H1 (cell line): ENCODE data around the gene CDC42EP1. TPM values are rescaled to one million over a fixed set of nuclear protein-coding genes. Genes with fewer than 3 reads are reported as not detected.

Experiments
- CTCF ChIA-PET: fragments of 300-600 bp; sonication (Branson Sonifier 250); formaldehyde crosslinking; loops from one replicate; lab custom pipeline; 2021; ENCODE audit not compliant: partially characterized antibody; lab: Charles Lee
- POLR2A ChIA-PET: fragments of 300-600 bp; sonication (Branson Sonifier 250); formaldehyde crosslinking; loops from one replicate; lab custom pipeline; 2021; ENCODE audit warnings: inconsistent platforms; ENCODE audit not compliant: partially characterized antibody; lab: Charles Lee
- DNase-seq, 2 experiments: peaks; one replicate each; pipeline versions ENCODE4 v3.0.0 to v3.0.0-alpha.2; 2010 to 2022; ENCODE audit warnings: low spot score in 2 of 2, low read depth in 1 of 2, mixed read lengths in 1 of 2
- FAIRE-seq: peaks from 2 replicates; lab custom pipeline; 2011; peaks lifted over from hg19 to GRCh38; lab: Jason Lieb, UNC
- H2AFZ ChIP-seq: 2 replicates; pipeline ENCODE4 v1.8.1; 2012; ENCODE audit warnings: low read length, inconsistent platforms
- H2AK5ac ChIP-seq: 2 replicates; pipeline ENCODE4 v1.6.1; 2013; ENCODE audit warnings: low read depth, low read length
- H2BK120ac ChIP-seq: replicated peaks from 2 replicates; pipeline ENCODE3; 2013; ENCODE audit warnings: low read depth, low read length, inconsistent platforms
- H2BK12ac ChIP-seq: 2 replicates; pipeline ENCODE4 v1.6.1; 2013; ENCODE audit warnings: low read depth, low read length
- H2BK15ac ChIP-seq: 2 replicates; pipeline ENCODE4 v1.6.1; 2013; ENCODE audit warnings: low read length
- H2BK20ac ChIP-seq: 2 replicates; pipeline ENCODE4 v1.6.1; 2013; ENCODE audit warnings: low read length
- H2BK5ac ChIP-seq: 2 replicates; pipeline ENCODE4 v1.6.1; 2013; ENCODE audit warnings: low read depth, low read length
- H3K14ac ChIP-seq: 2 replicates; pipeline ENCODE4 v1.6.1; 2013; ENCODE audit warnings: inconsistent platforms; ENCODE audit not compliant: insufficient read length
- H3K18ac ChIP-seq: 2 replicates; pipeline ENCODE4 v1.6.1; 2013; ENCODE audit warnings: low read length; ENCODE audit errors: extremely low read depth
- H3K23ac ChIP-seq: 2 replicates; pipeline ENCODE4 v1.6.1; 2013; ENCODE audit warnings: inconsistent platforms; ENCODE audit not compliant: insufficient read length
- H3K23me2 ChIP-seq: 2 replicates; pipeline ENCODE4 v1.6.1; 2013; ENCODE audit warnings: low read depth, low read length
- H3K27ac ChIP-seq: 2 replicates; pipeline ENCODE4 v1.6.1; 2011; ENCODE audit warnings: low read depth, low read length, inconsistent platforms
- H3K27me3 ChIP-seq, 4 experiments: replicated peaks in 1 of 4; 1 replicate in 1 of 4; 2 replicates in 3 of 4; pipeline versions ENCODE4 v1.6.1 to v1.8.1; 2011 to 2013; ENCODE audit warnings: low read length in 3 of 4, mild to moderate bottlenecking in 3 of 4, inconsistent platforms in 2 of 4, mixed read lengths in 2 of 4, moderate library complexity in 1 of 4; ENCODE audit not compliant: control insufficient read depth in 3 of 4, insufficient read depth in 3 of 4; ENCODE audit errors: extremely low read depth in 1 of 4
- H3K36me3 ChIP-seq, 4 experiments: 2 replicates each; pipeline versions ENCODE4 v1.6.1 to v1.8.1; 2011 to 2013; ENCODE audit warnings: mild to moderate bottlenecking in 4 of 4, low read length in 3 of 4, moderate library complexity in 2 of 4, control low read depth in 1 of 4, inconsistent platforms in 1 of 4; ENCODE audit not compliant: insufficient read depth in 4 of 4, control insufficient read depth in 2 of 4
- H3K4ac ChIP-seq: replicated peaks from 2 replicates; pipeline ENCODE3; 2013; ENCODE audit warnings: low read length, low read depth, mixed read lengths, inconsistent platforms; ENCODE audit not compliant: insufficient read length
- H3K4me1 ChIP-seq, 4 experiments: replicated peaks in 1 of 4; 1 replicate in 1 of 4; 2 replicates in 3 of 4; pipeline versions ENCODE4 v1.6.1 to v1.8.1; 2011 to 2013; ENCODE audit warnings: low read length in 3 of 4, inconsistent platforms in 2 of 4, mixed read lengths in 1 of 4; ENCODE audit not compliant: insufficient read depth in 4 of 4, control insufficient read depth in 3 of 4
- H3K4me2 ChIP-seq, 2 experiments: 2 replicates each; pipeline versions ENCODE4 v1.6.1 to v1.8.1; 2011 to 2013; ENCODE audit warnings: low read depth in 2 of 2, low read length in 2 of 2, control low read depth in 1 of 2, inconsistent platforms in 1 of 2, mild to moderate bottlenecking in 1 of 2; ENCODE audit not compliant: insufficient read depth in 1 of 2
- H3K4me3 ChIP-seq, 4 experiments: fragments of 200-600, 300-600 bp in 1 of 4; sonication (generic), shearing (Covaris generic), sonication (Bioruptor Twin) in 1 of 4; 2 replicates each; pipeline versions ENCODE4 v1.5.1 to v1.8.1; 2011 to 2016; ENCODE audit warnings: low read length in 4 of 4, low read depth in 3 of 4, control low read depth in 2 of 4, inconsistent platforms in 2 of 4, mild to moderate bottlenecking in 2 of 4, mixed read lengths in 1 of 4, moderate library complexity in 1 of 4; ENCODE audit not compliant: insufficient read depth in 2 of 4; ENCODE audit errors: extremely low read depth in 1 of 4
- H3K56ac ChIP-seq: replicated peaks from 2 replicates; pipeline ENCODE3; 2013; ENCODE audit warnings: low read depth, mild to moderate bottlenecking, mixed read lengths, low read length, inconsistent platforms; ENCODE audit not compliant: insufficient read length
- H3K79me1 ChIP-seq: 2 replicates; pipeline ENCODE4 v1.6.1; 2013; ENCODE audit warnings: low read depth, low read length, control low read depth
- H3K79me2 ChIP-seq, 2 experiments: 2 replicates each; pipeline versions ENCODE4 v1.6.1 to v1.8.1; 2012 to 2013; ENCODE audit warnings: low read length in 2 of 2, mild to moderate bottlenecking in 2 of 2, inconsistent platforms in 1 of 2; ENCODE audit not compliant: insufficient read depth in 2 of 2, control insufficient read depth in 1 of 2
- H3K9ac ChIP-seq, 4 experiments: replicated peaks in 1 of 4; 1 replicate in 1 of 4; 2 replicates in 3 of 4; pipeline versions ENCODE4 v1.6.1 to v1.8.1; 2011 to 2013; ENCODE audit warnings: low read depth in 3 of 4, low read length in 3 of 4, control low read depth in 2 of 4, mild to moderate bottlenecking in 2 of 4, moderate library complexity in 2 of 4, inconsistent platforms in 1 of 4; ENCODE audit errors: extremely low read depth in 1 of 4
- H3K9me3 ChIP-seq, 2 experiments: 2 replicates each; pipeline versions ENCODE4 v1.6.1 to v1.8.1; 2012 to 2013; ENCODE audit warnings: mild to moderate bottlenecking in 2 of 2, moderate library complexity in 2 of 2, control low read depth in 1 of 2, inconsistent platforms in 1 of 2, low read depth in 1 of 2, low read length in 1 of 2, mixed read lengths in 1 of 2; ENCODE audit not compliant: insufficient read depth in 2 of 2
- H4K20me1 ChIP-seq, 2 experiments: replicated peaks in 1 of 2; 2 replicates each; pipeline versions ENCODE3 to v1.8.1; 2011 to 2013; ENCODE audit warnings: inconsistent platforms in 2 of 2, low read length in 2 of 2, mild to moderate bottlenecking in 1 of 2; ENCODE audit not compliant: insufficient read depth in 2 of 2, control insufficient read depth in 1 of 2
- H4K5ac ChIP-seq: 2 replicates; pipeline ENCODE4 v1.6.1; 2013; ENCODE audit warnings: low read length, low read depth, mixed read lengths, inconsistent platforms; ENCODE audit not compliant: insufficient read length
- H4K8ac ChIP-seq: 2 replicates; pipeline ENCODE4 v1.8.0; 2013; ENCODE audit warnings: mild to moderate bottlenecking, moderate library complexity, low read length, inconsistent platforms; ENCODE audit not compliant: insufficient read depth; ENCODE audit errors: extremely low read depth
- H4K91ac ChIP-seq: replicated peaks from 2 replicates; pipeline ENCODE3; 2013; ENCODE audit warnings: low read length, mixed read lengths, inconsistent platforms; ENCODE audit not compliant: insufficient read length
- BACH1 ChIP-seq: IDR thresholded peaks from 2 replicates; pipeline ENCODE4 v1.6.1; 2012; ENCODE audit warnings: low read length, improper control_type of control experiment
- CHD1 ChIP-seq: IDR thresholded peaks from 2 replicates; pipeline ENCODE4 v1.6.1; 2012; ENCODE audit warnings: low read depth, low read length, improper control_type of control experiment
- JUND ChIP-seq: IDR thresholded peaks from 2 replicates; pipeline ENCODE4 v1.6.1; 2011; ENCODE audit warnings: mild to moderate bottlenecking, improper control_type of control experiment, low read length
- NANOG ChIP-seq: IDR thresholded peaks from 2 replicates; pipeline ENCODE4 v1.6.1; 2011; ENCODE audit warnings: low read length, low read depth, mild to moderate bottlenecking, inconsistent platforms; ENCODE audit not compliant: insufficient read depth, poor library complexity, severe bottlenecking
- SUZ12 ChIP-seq: fragments of 200-600 bp; sonication (generic); IDR thresholded peaks from 2 replicates; pipeline ENCODE4 v1.6.1; 2012; ENCODE audit warnings: mild to moderate bottlenecking, inconsistent platforms, low read length, moderate library complexity, mixed read lengths
- TAF7 ChIP-seq: optimal IDR thresholded peaks from 2 replicates; pipeline ENCODE3; 2011; ENCODE audit warnings: low read depth, mild to moderate bottlenecking, inconsistent platforms, low read length, moderate library complexity, borderline replicate concordance
- WGBS, 2 experiments: shearing (Covaris generic) in 1 of 2; methylation state at CpG; one replicate each; pipeline versions ENCODE4 v1.1.6 to v1.1.7; 2013 to 2015; ENCODE audit warnings: low lambda C conversion rate in 2 of 2, mixed read lengths in 2 of 2, inconsistent platforms in 1 of 2, low coverage in 1 of 2, missing lambda C conversion rate in 1 of 2; ENCODE audit not compliant: insufficient replicate concordance in 2 of 2, insufficient coverage in 1 of 2, insufficient read length in 1 of 2; ENCODE audit errors: extremely low coverage in 1 of 2, missing lambda C conversion rate in 1 of 2; 5-methylcytosine and 5-hydroxymethylcytosine counted together
- polyA plus RNA-seq, 7 experiments: library from polyadenylated mRNA; depleted of rRNA in 3 of 7; stranded (reverse) in 5 of 7; unstranded in 2 of 7; fragments of >200 nt in 5 of 7; fragments of 200-250 nt in 2 of 7; gene quantifications; 1 replicate in 5 of 7; 2 replicates in 1 of 7; 4 replicates in 1 of 7; pipeline versions ENCODE4 v1.2.1 to v1.2.3, GENCODE V29; 2011 to 2013; ENCODE audit warnings: missing spikeins in 2 of 7, mixed read lengths in 2 of 7
- total RNA-seq: library from RNA; stranded (reverse); fragmentation: NEBNext Ultra II Directional; extraction: Animal tissue kit (Norgen Biotek cat#: 25700); gene quantifications from 2 replicates; pipeline ENCODE4 v1.2.1, GENCODE V29; 2021

Gene CDC42EP1
- total and polyA plus RNA-seq, 2 of the 8 experiments (the other 6 are each of a cell fraction or from before 2014, with no cell fraction given) = 8.3 to 11.2 TPM

GRCh38 chr22:37564111-37564711, 3.9 kb downstream of the CDC42EP1 start:
- Histone ChIP-seq H3K36me3 (no peaks in the 10 kb centered on the region), H2BK15ac (no peak overlapping the region), H4K20me1 (no peaks in the 10 kb centered on the region), H3K4ac (no peak overlapping the region), H2BK120ac (peak overlapping the region; percentile 49), H3K23me2 (peaks cover 15% of the 10 kb centered on the region; the same call in 1 of the 2 replicates), H2BK12ac (peak overlapping the region; percentile 84; the same call in 1 of the 2 replicates), H4K5ac (no peak overlapping the region), H3K4me2 (peak overlapping the region in 1 of 2 experiments; percentile 38; a peak in 2 of 4 replicates), H3K56ac (no peak overlapping the region), H3K4me1 (peaks cover 7 to 43% (median 23%) of the 10 kb centered on the region in 4 experiments), H3K79me1 (no peaks in the 10 kb centered on the region), H3K23ac (no peak overlapping the region), H3K18ac (0 out of 2 replicates have a peak overlapping the region, but pooled peaks have one; percentile 71), H3K79me2 (no peaks in the 10 kb centered on the region), H3K27ac (no peak overlapping the region), H3K27me3 (peaks cover 6 to 22% (median 11%) of the 10 kb centered on the region in 4 experiments; a peak in 6 of 7 replicates), H3K9me3 (no peaks in the 10 kb centered on the region), H2BK5ac (peak overlapping the region; percentile 75; the same call in 1 of the 2 replicates), H3K14ac (no peak overlapping the region), H3K9ac (no peak overlapping the region), H3K4me3 (no peak overlapping the region), H4K8ac (no peak overlapping the region), H2AK5ac (peak overlapping the region; percentile 96), H2BK20ac (peak overlapping the region; percentile 86; the same call in 1 of the 2 replicates), H2AFZ (no peak overlapping the region), H4K91ac (peak overlapping the region; percentile 57)
- 80% methylated on average over 7 of the region's 7 CpGs; no CpG with 5 or more reads in 1 of the 2 experiments for WGBS, 2 experiments
- no peak for DNase-seq
- ChIA-PET CTCF (interaction anchor here (0.6 to 39.4 kb wide), 10 partner anchors 8 to 278 kb away, joined by 3 to 1347 read pairs (median 5); partner anchors contain the start of gene LGALS2), POLR2A (interaction anchor here (1.0 to 12.2 kb wide), 4 partner anchors 17 to 37 kb away, joined by 3 to 198 read pairs (median 9); no protein-coding TSS in a partner anchor)
- TF ChIP-seq NANOG = no peak
- TF ChIP-seq BACH1 = no peak
- TF ChIP-seq JUND = no peak
- TF ChIP-seq CHD1 = no peak
- TF ChIP-seq TAF7 = no peak
- no peak for TF ChIP-seq SUZ12
- no peak for FAIRE-seq
